Colonic mucosa (tissue), 4 donors: ENCODE results near the gene LGI2. TPM values are rescaled to one million over a fixed set of nuclear protein-coding genes. Genes with fewer than 3 reads are reported as not detected.

Source experiments
- DNase-seq: peaks from one replicate; pipeline ENCODE4 v3.0.0-alpha.2; 2020
- H3K27ac ChIP-seq: fragments of 200-600 bp; one replicate; pipeline ENCODE4 v1.8.0; 2021
- H3K27me3 ChIP-seq: fragments of 200-600 bp; one replicate; pipeline ENCODE4 v1.8.0; 2021
- H3K36me3 ChIP-seq: fragments of 200-600 bp; one replicate; pipeline ENCODE4 v1.8.0; 2021
- H3K4me1 ChIP-seq: fragments of 200-600 bp; one replicate; pipeline ENCODE4 v1.8.0; 2021; ENCODE audit warnings: mild to moderate bottlenecking
- H3K4me3 ChIP-seq: fragments of 200-600 bp; one replicate; pipeline ENCODE4 v1.8.0; 2021
- H3K9ac ChIP-seq, 2 donors: one replicate each; pipeline ENCODE4 v1.7.0; 2013; ENCODE audit warnings: control low read depth in 2 of 2, low read depth in 2 of 2, low read length in 2 of 2
- H3K9me3 ChIP-seq: fragments of 200-600 bp; one replicate; pipeline ENCODE4 v1.8.0; 2021
- CTCF ChIP-seq: fragments of 200-600 bp; IDR thresholded peaks from one replicate; pipeline ENCODE4 v1.8.0; 2022; ENCODE audit warnings: antibody characterized with exemption, mild to moderate bottlenecking
- intact Hi-C: fragments of 100-400 bp; cut with DNase I; formaldehyde crosslinking; loops from one replicate; pipeline ENCODE4 v1.14.1; 2022
- total RNA-seq, 2 donors: library from RNA; stranded (reverse); fragmentation: NEBNext Ultra II Directional in 1 of 2; extraction: Animal tissue kit (Norgen Biotek cat#: 25700) in 1 of 2; gene quantifications; one replicate each; pipeline ENCODE4 v1.2.1, GENCODE V29; 2021
- donor health status: healthy.
- donor health status: DM: no; HTN: no; CAD: no.
- donor health status: DM: no; HTN: no; CAD: no.

LGI2 gene
- total RNA-seq, 2 donors from 2014 or later = 0.32 to 0.82 TPM

GRCh38 chr4:24992968-24993367, 37.8 kb downstream of the LGI2 start:
- Histone ChIP-seq H3K27me3 (no peaks in the 10 kb centered on the region), H3K4me1 (no peaks in the 10 kb centered on the region), H3K9me3 (no peaks in the 10 kb centered on the region), H3K9ac (no peak overlapping the region), H3K36me3 (no peaks in the 10 kb centered on the region), H3K27ac (no peak overlapping the region), H3K4me3 (no peak overlapping the region)
- intact Hi-C loops = no loop called here
- no peak for DNase-seq
- TF ChIP-seq CTCF = no peak

GRCh38 chr4:24991015-24991414, 39.7 kb downstream of the LGI2 start:
- no peak overlapping the region for H3K4me3 ChIP-seq
- H3K36me3 ChIP-seq = no peaks in the 10 kb centered on the region
- H3K4me1 ChIP-seq = no peaks in the 10 kb centered on the region
- H3K27me3 ChIP-seq = no peaks in the 10 kb centered on the region
- H3K9ac ChIP-seq = no peak overlapping the region
- DNase-seq = no peak
- intact Hi-C loops = no loop called here
- H3K9me3 ChIP-seq = no peaks in the 10 kb centered on the region
- TF ChIP-seq CTCF = no peak
- no peak overlapping the region for H3K27ac ChIP-seq

- DNase-seq = no peak
- no peaks in the 10 kb centered on the region for H3K27me3 ChIP-seq
- no peak overlapping the region for H3K9ac ChIP-seq
- no peak overlapping the region for H3K4me3 ChIP-seq
- no peaks in the 10 kb centered on the region for H3K36me3 ChIP-seq
- no peaks in the 10 kb centered on the region for H3K9me3 ChIP-seq
- no peaks in the 10 kb centered on the region for H3K4me1 ChIP-seq
- no peak for TF ChIP-seq CTCF
- H3K27ac ChIP-seq = no peak overlapping the region
- intact Hi-C loops = no loop called here
These were observed 41.4 kb downstream of the LGI2 start for GRCh38 chr4:24989327-24989726.

- TF ChIP-seq CTCF = no peak
- no peaks in the 10 kb centered on the region for H3K4me1 ChIP-seq
- H3K4me3 ChIP-seq = no peak overlapping the region
- H3K27ac ChIP-seq = no peak overlapping the region
- H3K9ac ChIP-seq = no peak overlapping the region
- intact Hi-C loops = no loop called here
- H3K27me3 ChIP-seq = no peaks in the 10 kb centered on the region
- no peak for DNase-seq
- H3K9me3 ChIP-seq = no peaks in the 10 kb centered on the region
- H3K36me3 ChIP-seq = no peaks in the 10 kb centered on the region
These were observed 42.0 kb downstream of the LGI2 start for GRCh38 chr4:24988776-24989175.

- intact Hi-C loops = loop anchor here (5.0 kb wide), 1 partner anchor 162 kb away; no protein-coding TSS in a partner anchor
- Histone ChIP-seq H3K27me3 (no peaks in the 10 kb centered on the region), H3K4me3 (no peak overlapping the region), H3K4me1 (no peaks in the 10 kb centered on the region), H3K36me3 (no peaks in the 10 kb centered on the region), H3K9me3 (no peaks in the 10 kb centered on the region), H3K9ac (no peak overlapping the region), H3K27ac (no peak overlapping the region)
- TF ChIP-seq CTCF = no peak
- DNase-seq = no peak
These were observed 45.9 kb downstream of the LGI2 start for GRCh38 chr4:24984602-24985532.
